A673 (cell line): ENCODE results near the gene HP. TPM values are rescaled to one million over a fixed set of nuclear protein-coding genes. Genes with fewer than 3 reads are reported as not detected.
"Not testable (repeated sequence)": the region's sequence is repeated elsewhere in the genome, so short reads cannot be mapped to it uniquely, and the experiment has no call there.

ENCODE experiments used
- BruUV-seq: library from RNA; stranded (reverse); fragments of 400-500 nt; replicated peaks from 2 replicates; lab custom pipeline; 2021; lab: Mats Ljungman, UMichigan
- CTCF ChIA-PET: fragments of 300-600 bp; sonication (Branson Sonifier 250); formaldehyde crosslinking; loops from one replicate; lab custom pipeline; 2022; ENCODE audit warnings: antibody characterized with exemption; lab: Charles Lee
- POLR2A ChIA-PET: fragments of 300-600 bp; sonication (Branson Sonifier 250); formaldehyde crosslinking; loops from one replicate; lab custom pipeline; 2022; ENCODE audit warnings: antibody characterized with exemption; ENCODE audit not compliant: low non-redundant PET; lab: Charles Lee
- DNase-seq: peaks from one replicate; pipeline ENCODE4 v3.0.0-alpha.2; 2015; ENCODE audit warnings: low spot score
- H3K27ac ChIP-seq: fragments of 200-600 bp; sonication (generic); 2 replicates; pipeline ENCODE4 v1.5.1; 2016; ENCODE audit warnings: mixed run types, low read depth, mild to moderate bottlenecking, mixed read lengths, antibody characterized with exemption, low read length; ENCODE audit not compliant: poor library complexity, severe bottlenecking
- H3K27me3 ChIP-seq: fragments of 200-600 bp; sonication (generic); replicated peaks from 2 replicates; pipeline ENCODE4 v1.6.1; 2017; ENCODE audit warnings: mixed run types, low read depth, mild to moderate bottlenecking, mixed read lengths, antibody characterized with exemption, low read length; ENCODE audit not compliant: insufficient read depth, poor library complexity
- H3K36me3 ChIP-seq: fragments of 200-600 bp; sonication (generic); 2 replicates; pipeline ENCODE4 v1.6.1; 2016; ENCODE audit warnings: mixed run types, mild to moderate bottlenecking, mixed read lengths, antibody characterized with exemption, low read length; ENCODE audit not compliant: insufficient read depth, poor library complexity, severe bottlenecking
- H3K4me1 ChIP-seq: fragments of 200-600 bp; sonication (generic); 2 replicates; pipeline ENCODE4 v1.6.1; 2017; ENCODE audit warnings: mixed run types, mild to moderate bottlenecking, mixed read lengths, antibody characterized with exemption, low read length; ENCODE audit not compliant: insufficient read depth, poor library complexity, severe bottlenecking
- H3K4me3 ChIP-seq: fragments of 200-600 bp; sonication (generic); 2 replicates; pipeline ENCODE4 v1.5.1; 2016; ENCODE audit warnings: low read depth, mixed run types, mild to moderate bottlenecking, mixed read lengths, low read length; ENCODE audit not compliant: poor library complexity, severe bottlenecking
- H3K9me3 ChIP-seq: fragments of 200-600 bp; sonication (generic); 2 replicates; pipeline ENCODE4 v1.6.1; 2016; ENCODE audit warnings: mixed run types, low read depth, mild to moderate bottlenecking, mixed read lengths, antibody characterized with exemption, low read length; ENCODE audit not compliant: poor library complexity, severe bottlenecking
- EZH2 ChIP-seq: fragments of 200-600 bp; sonication (generic); IDR thresholded peaks from 2 replicates; pipeline ENCODE4 v1.6.1; 2017; ENCODE audit warnings: borderline replicate concordance, low read depth, mild to moderate bottlenecking, mixed read lengths, antibody characterized with exemption, low read length; ENCODE audit not compliant: poor library complexity, severe bottlenecking
- intact Hi-C: fragments of 100-400 bp; cut with micrococcal nuclease; formaldehyde crosslinking; loops from one replicate; pipeline ENCODE4 v1.10.0; 2022; ENCODE audit not compliant: unreplicated experiment
- total RNA-seq: library from RNA; stranded (reverse); gene quantifications from 2 replicates; pipeline ENCODE4 v1.2.3, GENCODE V29; 2021
- TF ChIP-seq, protein P1 (sequence below): fragments of 300-800, 200-600 bp; sonication (generic); conservative IDR thresholded peaks from 2 replicates; pipeline ENCODE4 v1.5.1; 2017; ENCODE audit warnings: low read depth, mild to moderate bottlenecking, antibody characterized with exemption, low read length, moderate library complexity, mixed read lengths

HP gene
- total RNA-seq, 1 experiment from 2014 or later = not detected

GRCh38 chr16:72055911-72056310, 1.6 kb downstream of the HP start:
- H3K27me3 ChIP-seq = no peaks in the 10 kb centered on the region
- H3K4me3 ChIP-seq = no peak overlapping the region
- intact Hi-C loops = no loop called here
- no peak for TF ChIP-seq EZH2
- TF ChIP-seq, protein P1, sequence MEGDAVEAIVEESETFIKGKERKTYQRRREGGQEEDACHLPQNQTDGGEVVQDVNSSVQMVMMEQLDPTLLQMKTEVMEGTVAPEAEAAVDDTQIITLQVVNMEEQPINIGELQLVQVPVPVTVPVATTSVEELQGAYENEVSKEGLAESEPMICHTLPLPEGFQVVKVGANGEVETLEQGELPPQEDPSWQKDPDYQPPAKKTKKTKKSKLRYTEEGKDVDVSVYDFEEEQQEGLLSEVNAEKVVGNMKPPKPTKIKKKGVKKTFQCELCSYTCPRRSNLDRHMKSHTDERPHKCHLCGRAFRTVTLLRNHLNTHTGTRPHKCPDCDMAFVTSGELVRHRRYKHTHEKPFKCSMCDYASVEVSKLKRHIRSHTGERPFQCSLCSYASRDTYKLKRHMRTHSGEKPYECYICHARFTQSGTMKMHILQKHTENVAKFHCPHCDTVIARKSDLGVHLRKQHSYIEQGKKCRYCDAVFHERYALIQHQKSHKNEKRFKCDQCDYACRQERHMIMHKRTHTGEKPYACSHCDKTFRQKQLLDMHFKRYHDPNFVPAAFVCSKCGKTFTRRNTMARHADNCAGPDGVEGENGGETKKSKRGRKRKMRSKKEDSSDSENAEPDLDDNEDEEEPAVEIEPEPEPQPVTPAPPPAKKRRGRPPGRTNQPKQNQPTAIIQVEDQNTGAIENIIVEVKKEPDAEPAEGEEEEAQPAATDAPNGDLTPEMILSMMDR = no peak
- DNase-seq = no peak
- BruUV-seq = no TSS peak
- H3K36me3 ChIP-seq = no peaks in the 10 kb centered on the region
- CTCF ChIA-PET = no interaction called here
- no peaks in the 10 kb centered on the region for H3K4me1 ChIP-seq
- POLR2A ChIA-PET = no interaction called here
- H3K9me3 ChIP-seq = no peaks in the 10 kb centered on the region
- no peak overlapping the region for H3K27ac ChIP-seq

DNA sequence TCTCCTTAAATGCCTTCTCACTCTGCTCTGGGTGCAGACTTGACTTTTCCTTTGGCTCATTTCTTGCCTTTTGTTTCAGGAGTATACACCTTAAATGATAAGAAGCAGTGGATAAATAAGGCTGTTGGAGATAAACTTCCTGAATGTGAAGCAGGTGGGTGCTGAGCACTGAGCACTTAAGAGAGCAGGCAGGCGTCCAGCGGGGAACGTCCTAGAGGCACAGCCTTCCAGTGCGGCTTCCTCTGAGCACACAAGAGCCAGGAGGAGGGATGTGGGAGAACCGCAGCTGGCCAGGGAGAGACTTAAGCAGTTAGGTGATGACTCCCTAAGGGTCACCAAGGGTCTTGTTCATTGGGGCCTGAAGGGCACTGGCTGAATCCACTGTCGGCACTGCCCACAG, 3.0 kb downstream of the HP start:
- intact Hi-C loops, BruUV-seq, DNase-seq, H3K4me1 ChIP-seq, H3K27ac ChIP-seq, POLR2A ChIA-PET, CTCF ChIA-PET, H3K36me3 ChIP-seq, H3K27me3 ChIP-seq, H3K9me3 ChIP-seq, H3K4me3 ChIP-seq: not testable (repeated sequence)

DNA sequence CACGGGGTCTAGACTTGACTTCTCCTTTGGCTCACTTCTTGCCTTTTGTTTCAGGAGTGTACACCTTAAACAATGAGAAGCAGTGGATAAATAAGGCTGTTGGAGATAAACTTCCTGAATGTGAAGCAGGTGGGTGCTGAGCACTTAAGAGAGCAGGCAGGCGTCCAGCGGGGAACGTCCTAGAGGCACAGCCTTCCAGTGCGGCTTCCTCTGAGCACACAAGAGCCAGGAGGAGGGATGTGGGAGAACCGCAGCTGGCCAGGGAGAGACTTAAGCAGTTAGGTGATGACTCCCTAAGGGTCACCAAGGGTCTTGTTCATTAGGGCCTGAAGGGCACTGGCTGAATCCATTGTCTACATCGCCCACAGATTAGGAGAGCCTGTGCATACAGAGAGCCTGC, 4.8 kb downstream of the HP start:
- H3K36me3 ChIP-seq, H3K4me3 ChIP-seq, H3K27me3 ChIP-seq, BruUV-seq, CTCF ChIA-PET, DNase-seq, H3K9me3 ChIP-seq, H3K27ac ChIP-seq, H3K4me1 ChIP-seq, intact Hi-C loops, POLR2A ChIA-PET: not testable (repeated sequence)

DNA sequence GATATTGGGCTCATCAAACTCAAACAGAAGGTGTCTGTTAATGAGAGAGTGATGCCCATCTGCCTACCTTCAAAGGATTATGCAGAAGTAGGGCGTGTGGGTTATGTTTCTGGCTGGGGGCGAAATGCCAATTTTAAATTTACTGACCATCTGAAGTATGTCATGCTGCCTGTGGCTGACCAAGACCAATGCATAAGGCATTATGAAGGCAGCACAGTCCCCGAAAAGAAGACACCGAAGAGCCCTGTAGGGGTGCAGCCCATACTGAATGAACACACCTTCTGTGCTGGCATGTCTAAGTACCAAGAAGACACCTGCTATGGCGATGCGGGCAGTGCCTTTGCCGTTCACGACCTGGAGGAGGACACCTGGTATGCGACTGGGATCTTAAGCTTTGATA, 6.1 kb downstream of the HP start:
- CTCF ChIA-PET = no interaction called here
- H3K4me1 ChIP-seq = no peaks in the 10 kb centered on the region
- no peak for DNase-seq
- H3K4me3 ChIP-seq = no peak overlapping the region
- intact Hi-C loops = no loop called here
- H3K27ac ChIP-seq = no peak overlapping the region
- no peaks in the 10 kb centered on the region for H3K9me3 ChIP-seq
- no peaks in the 10 kb centered on the region for H3K27me3 ChIP-seq
- H3K36me3 ChIP-seq = no peaks in the 10 kb centered on the region
- BruUV-seq = no TSS peak
- POLR2A ChIA-PET = no interaction called here
- no peak for TF ChIP-seq EZH2
- TF ChIP-seq, protein P1 = no peak
